GM19467 (cell line): Measurements from ENCODE around the gene GNB1L.

ENCODE experiments used
- ATAC-seq: cut with Tn5 transposase; IDR thresholded peaks from one replicate; pipeline ENCODE4 v1.9.1; 2021; ENCODE audit warnings: mild to moderate bottlenecking, moderate library complexity; ENCODE audit not compliant: unreplicated experiment

The GNB1L gene

GRCh38 chr22:19826619-19826950 lies 28.1 kb downstream of the GNB1L start:
- no peak for ATAC-seq

- no peak for ATAC-seq
Observed at GRCh38 chr22:19825904-19826618, 28.6 kb downstream of the GNB1L start.

DNA sequence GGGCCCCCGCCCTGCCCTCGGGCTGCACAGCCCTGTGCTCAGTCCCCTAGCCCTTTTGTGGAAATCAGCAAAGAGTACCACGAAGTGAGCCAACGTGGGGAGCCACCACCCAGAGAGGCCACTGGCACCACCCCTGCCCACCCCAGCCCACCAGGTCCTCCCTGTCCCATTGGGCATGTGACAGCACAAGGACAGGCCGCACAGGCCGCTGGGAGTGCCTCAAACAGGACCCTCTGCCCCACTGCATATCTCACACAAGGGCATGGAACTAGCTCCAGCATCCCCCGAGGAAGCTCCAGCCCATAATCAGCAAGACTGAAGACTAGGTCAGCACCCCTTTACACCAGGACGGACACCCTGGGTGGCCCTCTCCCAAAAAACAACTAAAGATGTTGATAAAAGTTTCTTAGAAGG lies 29.7 kb downstream of the GNB1L start:
- no peak for ATAC-seq

DNA sequence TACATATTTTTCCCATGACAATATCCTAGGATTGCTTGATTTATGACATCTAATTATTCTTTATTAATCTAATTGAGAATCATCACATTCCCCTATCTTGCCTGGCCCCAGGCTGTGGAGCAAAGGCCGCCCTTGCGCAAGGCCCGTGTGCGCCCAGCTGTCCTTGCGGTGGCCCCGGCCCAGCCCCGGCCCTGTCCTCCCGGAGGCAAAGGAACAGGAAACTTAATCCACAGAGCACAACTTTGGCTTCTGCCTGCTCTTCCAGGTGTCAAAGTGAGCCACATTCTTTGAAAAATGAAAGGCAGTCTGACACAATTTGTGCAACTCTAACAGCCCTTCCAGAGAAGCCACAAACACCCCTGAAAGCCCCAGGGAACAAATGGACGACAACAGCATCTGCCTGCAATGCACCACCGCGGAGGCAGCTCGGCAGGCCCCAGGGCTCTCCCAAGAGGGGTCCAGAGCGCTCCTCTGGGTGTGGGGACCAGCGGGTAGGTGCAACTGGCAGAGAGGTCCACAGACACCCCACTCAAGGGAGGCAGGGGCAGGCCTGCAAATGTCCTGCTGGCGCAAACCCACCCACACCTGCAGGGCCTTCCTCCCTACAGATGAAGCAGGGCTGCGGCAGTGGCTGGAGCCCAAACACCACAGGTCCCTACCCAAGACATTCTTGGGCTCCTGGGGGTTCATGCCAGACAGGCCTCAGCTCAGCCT lies 30.3 kb downstream of the GNB1L start:
- ATAC-seq = no peak

GRCh38 chr22:19823902-19824211 lies 30.8 kb downstream of the GNB1L start:
- no peak for ATAC-seq

DNA sequence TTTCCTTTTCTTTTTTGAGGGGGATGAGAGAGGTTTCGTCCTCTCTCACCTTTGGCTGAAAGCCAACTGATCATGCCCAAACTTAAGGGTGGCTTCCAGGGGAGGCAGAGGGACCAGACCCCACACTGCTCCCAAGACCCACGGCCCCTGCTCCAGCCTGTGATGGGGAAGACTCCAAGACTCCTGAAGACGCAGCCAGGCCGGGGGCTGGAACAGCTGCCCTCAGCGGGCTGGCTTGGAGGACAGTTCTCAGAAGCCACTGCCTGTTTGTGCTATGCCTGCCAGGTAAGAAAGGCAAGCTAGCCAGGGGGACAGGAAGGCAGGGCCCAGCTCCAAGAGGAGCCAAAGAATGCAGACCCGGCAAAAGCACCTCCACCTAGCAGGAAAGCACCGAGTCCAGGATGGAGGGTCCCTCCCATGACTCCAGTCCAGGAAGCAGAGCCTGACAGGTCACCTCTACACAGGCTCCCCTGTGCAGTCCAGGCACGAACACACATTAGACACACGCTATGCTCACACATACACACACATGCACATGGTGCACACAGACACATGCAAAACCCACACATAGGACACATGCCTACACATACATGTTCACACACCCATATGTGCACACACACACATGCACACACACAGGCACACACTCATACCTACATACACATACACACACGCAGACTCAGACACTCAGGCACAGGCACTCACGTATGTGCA lies 31.3 kb downstream of the GNB1L start:
- no peak for ATAC-seq

DNA sequence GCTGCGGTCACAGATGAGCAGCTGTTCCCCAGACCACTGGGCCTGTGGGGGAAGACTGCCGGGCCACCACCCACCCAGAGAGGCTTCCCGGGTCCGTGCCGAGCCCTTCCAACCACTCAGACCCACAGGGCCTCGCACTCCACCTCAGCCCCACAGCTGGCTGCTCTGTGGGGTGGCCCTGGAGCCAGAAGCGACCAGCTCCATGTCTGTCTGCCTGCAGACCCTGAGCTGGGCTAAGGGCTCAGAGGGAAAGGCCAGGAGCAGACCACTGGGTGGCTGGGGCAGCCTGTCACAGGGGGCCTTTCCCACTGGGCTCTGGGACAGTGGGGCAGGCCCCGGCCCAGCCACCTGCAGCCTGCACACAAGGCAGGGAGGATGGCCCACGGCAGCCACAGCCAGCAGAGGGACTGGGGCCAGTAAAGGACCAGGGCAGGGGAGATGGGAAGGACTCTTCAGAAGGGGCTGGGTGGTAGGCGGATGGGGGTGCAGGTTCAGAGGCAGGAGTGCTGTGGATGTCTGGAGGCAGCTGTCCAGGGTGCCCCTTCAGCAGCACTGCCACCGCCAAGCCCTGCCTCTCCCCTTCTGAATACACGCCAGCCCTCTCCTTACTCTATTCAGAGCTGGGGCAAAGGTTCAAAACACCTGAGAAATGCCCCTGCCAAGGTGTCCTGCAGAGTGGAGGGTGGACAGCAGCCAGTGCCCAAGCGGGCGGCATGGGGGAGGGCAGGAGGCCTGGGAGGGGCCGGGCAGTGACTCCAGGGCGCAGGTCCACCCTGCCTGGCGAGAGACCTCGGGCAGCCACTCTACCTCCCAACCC lies 32.2 kb downstream of the GNB1L start:
- ATAC-seq = no peak

- no peak for ATAC-seq
Observed at GRCh38 chr22:19821523-19822300, 33.0 kb downstream of the GNB1L start.

DNA sequence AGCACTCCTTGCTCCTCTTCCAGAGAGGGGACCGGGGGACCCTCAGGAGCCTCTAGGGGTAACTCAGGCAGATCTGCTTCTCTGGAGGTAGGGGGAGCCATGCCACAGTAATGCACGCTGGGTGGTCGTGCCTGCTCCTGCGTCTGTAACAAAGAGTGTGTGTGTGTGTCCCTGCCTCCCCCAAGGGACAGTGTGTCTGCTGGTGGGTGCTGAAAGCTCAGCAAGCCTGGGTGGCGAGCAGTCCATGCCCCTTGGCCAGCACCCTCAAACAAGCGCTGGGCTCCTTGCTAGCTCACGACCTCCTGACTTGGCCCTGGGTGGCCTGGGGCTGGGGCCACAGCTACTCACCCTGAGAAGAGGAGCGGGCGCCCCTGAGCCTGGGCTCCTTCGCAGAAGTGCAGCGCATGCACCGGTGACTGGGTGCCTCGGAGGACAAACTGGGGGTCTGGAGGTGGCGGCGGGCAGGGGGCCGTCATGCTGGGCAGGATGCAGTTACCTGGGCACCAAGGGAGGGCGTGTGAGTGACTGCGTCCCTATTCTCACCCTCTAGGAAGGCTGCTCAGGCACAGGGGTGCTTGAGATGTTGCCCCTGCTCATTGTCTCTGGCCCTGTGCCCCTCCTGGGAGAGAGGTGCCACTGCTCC lies 33.7 kb downstream of the GNB1L start:
- ATAC-seq = no peak

GRCh38 chr22:19819911-19820879 lies 34.5 kb downstream of the GNB1L start:
- ATAC-seq = no peak

- no peak for ATAC-seq
Observed at GRCh38 chr22:19819208-19819910, 35.3 kb downstream of the GNB1L start.

GRCh38 chr22:19818324-19819207 lies 36.1 kb downstream of the GNB1L start:
- ATAC-seq = no peak

DNA sequence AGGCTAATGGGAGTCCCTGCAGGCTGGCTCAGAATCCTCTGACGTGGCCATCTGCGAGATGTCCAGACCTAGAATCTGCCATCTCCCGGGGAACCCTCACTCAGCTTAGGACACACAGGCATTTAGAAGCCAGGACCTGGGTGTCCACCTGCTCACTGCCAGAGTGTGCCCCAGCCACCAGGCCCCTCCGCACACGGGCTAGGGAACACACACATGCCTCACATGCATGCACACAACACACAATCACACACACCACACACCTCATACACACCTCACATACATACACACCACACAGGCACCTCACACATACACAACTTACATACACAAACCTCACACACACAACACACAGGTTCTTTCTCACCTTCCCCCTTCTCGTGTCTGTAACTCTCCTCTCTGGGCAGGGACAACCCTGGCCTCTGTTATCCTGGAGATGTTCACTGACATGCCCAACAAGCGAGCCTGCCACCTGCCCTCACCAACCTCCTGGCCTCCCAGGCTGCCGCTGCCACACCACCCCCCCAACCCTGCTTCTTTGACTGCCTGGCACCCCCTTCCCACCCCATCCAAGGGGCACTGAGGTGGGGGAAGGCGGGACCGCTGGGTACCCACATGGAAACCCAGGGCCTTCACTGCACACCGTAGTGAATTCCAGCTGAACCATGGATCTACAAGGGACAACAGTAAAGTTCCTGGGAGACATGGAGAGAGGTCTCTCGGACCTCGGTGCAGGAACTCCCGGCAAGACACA lies 38.1 kb downstream of the GNB1L start:
- no peak for ATAC-seq

GRCh38 chr22:19815823-19816290 lies 38.8 kb downstream of the GNB1L start:
- no peak for ATAC-seq

DNA sequence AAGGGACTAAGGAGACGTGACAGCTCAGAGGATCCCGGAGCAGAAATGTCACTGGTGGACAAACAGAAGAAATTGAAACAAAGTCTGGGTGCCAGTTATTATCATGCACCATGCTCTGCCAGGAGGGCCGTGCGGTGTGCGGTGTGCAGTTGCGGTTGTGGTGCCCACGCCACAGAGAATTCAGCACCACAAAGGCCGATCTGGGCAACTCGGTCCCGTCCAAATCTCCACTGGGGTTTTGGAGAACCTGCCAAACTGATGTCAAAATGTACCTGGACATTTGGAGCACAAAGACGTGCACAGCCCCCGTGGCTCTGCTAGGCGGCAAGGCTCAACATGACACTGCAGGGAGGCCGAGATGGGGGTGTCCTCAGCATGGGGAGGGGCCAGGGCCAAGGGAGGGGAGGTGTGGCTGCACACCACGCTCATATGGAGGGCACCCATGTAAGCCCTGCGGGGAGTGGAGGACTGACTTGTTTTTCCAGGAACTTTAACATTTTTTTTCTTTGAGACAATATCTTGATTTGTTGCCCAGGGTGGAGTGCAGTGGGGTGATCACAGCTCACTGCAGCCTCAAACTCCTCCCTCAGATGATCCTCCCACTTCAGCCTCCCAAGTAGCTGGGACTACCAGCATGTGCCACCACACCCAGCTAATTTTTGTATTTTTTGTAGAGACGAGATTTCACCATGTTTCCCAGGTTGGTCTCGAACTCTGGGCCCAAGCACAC lies 39.4 kb downstream of the GNB1L start:
- ATAC-seq = no peak

GRCh38 chr22:19814428-19814827 lies 40.2 kb downstream of the GNB1L start:
- ATAC-seq = no peak
